Naive B cell (primary cell): ENCODE results near the gene PDZD8. TPM values are rescaled to one million over a fixed set of nuclear protein-coding genes. Genes with fewer than 3 reads are reported as not detected.
"Not testable (repeated sequence)": the region's sequence is repeated elsewhere in the genome, so short reads cannot be mapped to it uniquely, and the experiment has no call there.

Experiments used
- ATAC-seq, 2 donors: fragments of 150-1000 bp; cut with Tn5 transposase; 2 replicates each; pipeline ENCODE4 v1.10.0; 2021; ENCODE audit warnings: low read depth in 2 of 2, mild to moderate bottlenecking in 2 of 2, moderate library complexity in 2 of 2
- DNase-seq: peaks from one replicate; pipeline ENCODE4 v3.0.0; 2022
- H3K27ac Mint-ChIP-seq, 6 donors: one replicate each; pipeline ENCODE4 v1.8.0; 2020 to 2022; ENCODE audit warnings: mild to moderate bottlenecking in 6 of 6, mixed read lengths in 6 of 6, moderate library complexity in 5 of 6, inconsistent platforms in 2 of 6
- H3K27me3 Mint-ChIP-seq, 3 donors: one replicate each; pipeline ENCODE4 v1.8.0; 2021 to 2022; ENCODE audit warnings: mixed read lengths in 3 of 3, mild to moderate bottlenecking in 1 of 3
- H3K36me3 Mint-ChIP-seq, 2 donors: one replicate each; pipeline ENCODE4 v1.8.0; 2020 to 2022; ENCODE audit warnings: mixed read lengths in 2 of 2, inconsistent platforms in 1 of 2, mild to moderate bottlenecking in 1 of 2
- H3K4me1 Mint-ChIP-seq, 3 donors: one replicate each; pipeline ENCODE4 v1.8.0; 2020 to 2022; ENCODE audit warnings: mixed read lengths in 3 of 3, inconsistent platforms in 1 of 3, mild to moderate bottlenecking in 1 of 3, moderate library complexity in 1 of 3
- H3K4me3 Mint-ChIP-seq, 8 donors: one replicate each; pipeline ENCODE4 v1.8.0; 2020 to 2022; ENCODE audit warnings: mild to moderate bottlenecking in 8 of 8, mixed read lengths in 8 of 8, moderate library complexity in 8 of 8, inconsistent platforms in 2 of 8
- H3K9me3 Mint-ChIP-seq, 7 donors: one replicate each; pipeline ENCODE4 v1.8.0; 2020 to 2022; ENCODE audit warnings: mixed read lengths in 7 of 7, mild to moderate bottlenecking in 5 of 7, inconsistent platforms in 2 of 7, moderate library complexity in 1 of 7
- polyA plus RNA-seq, 6 donors: library from polyadenylated mRNA; unstranded; fragments of 300-500 nt; fragmentation: Illumina TruSeq; gene quantifications; one replicate each; pipeline ENCODE4 v1.2.3, GENCODE V29; 2021; ENCODE audit warnings: low read depth in 6 of 6

The PDZD8 gene
- polyA plus RNA-seq, 6 donors from 2014 or later = 2.0 to 12.0 (median 6.5) TPM

- Mint-ChIP-seq H3K36me3 (peaks cover 9 to 22% of the 10 kb centered on the region in 2 donors), H3K4me3 (no peak overlapping the region), H3K27me3 (no peaks in the 10 kb centered on the region), H3K9me3 (peaks cover 0 to 7% (median 2%) of the 10 kb centered on the region in 7 donors), H3K27ac (no peak overlapping the region), H3K4me1 (peaks cover 2 to 14% (median 3%) of the 10 kb centered on the region in 3 donors)
- ATAC-seq (no peak), DNase-seq (no peak)
Measured at GRCh38 chr10:117294735-117295134, 80.5 kb downstream of the PDZD8 start.

DNA sequence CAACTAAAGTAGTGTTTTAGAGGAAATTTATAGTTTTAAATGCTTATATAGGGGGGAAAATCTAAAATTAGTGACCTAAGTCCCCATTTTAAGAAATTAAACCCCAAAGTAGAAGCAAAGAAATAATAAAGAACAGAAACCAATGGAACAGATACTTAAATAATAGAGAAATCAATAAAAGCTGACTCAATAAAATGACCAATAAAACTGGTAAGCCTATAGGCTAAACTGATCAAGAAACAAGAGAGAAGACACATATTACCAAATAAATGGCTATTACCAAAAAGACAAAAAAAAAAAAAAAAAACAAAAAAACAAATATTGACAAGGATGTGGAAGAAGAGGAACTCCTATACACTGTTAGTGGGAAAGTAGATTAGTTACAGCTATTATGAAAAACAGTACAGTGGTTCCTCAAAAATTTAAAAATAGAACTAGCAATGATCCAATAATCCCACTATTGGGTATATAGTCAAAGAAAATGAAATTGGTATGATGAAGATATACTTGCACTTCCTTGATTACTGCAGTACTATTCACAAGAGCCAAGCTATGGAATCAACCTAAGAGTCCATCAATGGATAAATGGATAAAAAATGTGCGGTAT, 81.1 kb downstream of the PDZD8 start:
- no peak for ATAC-seq
- Mint-ChIP-seq H3K4me1 (peaks cover 2 to 14% (median 3%) of the 10 kb centered on the region in 3 donors), H3K4me3 (no peak overlapping the region), H3K27me3 (no peaks in the 10 kb centered on the region), H3K9me3 (peaks cover 0 to under 1% (median 0%) of the 10 kb centered on the region in 7 donors), H3K27ac (no peak overlapping the region), H3K36me3 (peaks cover 8 to 22% of the 10 kb centered on the region in 2 donors)
- no peak for DNase-seq

DNA sequence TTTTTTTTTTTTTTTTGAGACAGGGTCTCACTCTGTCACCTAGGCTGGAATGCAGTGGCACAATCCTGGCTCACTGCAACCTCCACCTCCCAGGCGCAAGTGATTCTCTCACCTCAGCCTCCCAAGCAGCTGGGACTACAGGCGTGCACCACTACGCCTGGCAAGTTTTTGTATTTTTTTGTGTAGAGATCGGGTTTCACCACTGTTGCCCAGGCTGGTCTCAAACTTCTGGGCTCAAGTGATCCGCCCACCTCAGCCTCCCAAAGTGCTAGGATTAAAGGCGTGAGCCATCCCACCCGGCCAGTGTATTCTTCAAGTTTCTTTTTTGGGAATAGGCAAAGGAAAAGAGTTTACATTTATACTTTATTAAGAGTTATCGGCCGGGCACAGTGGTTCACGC, 84.4 kb downstream of the PDZD8 start:
- DNase-seq, H3K9me3 Mint-ChIP-seq, ATAC-seq, H3K27me3 Mint-ChIP-seq, H3K4me3 Mint-ChIP-seq, H3K27ac Mint-ChIP-seq: not testable (repeated sequence)
- Mint-ChIP-seq H3K4me1 (peaks cover 0 to 14% (median 2%) of the 10 kb centered on the region in 3 donors), H3K36me3 (peaks cover 7 to 17% of the 10 kb centered on the region in 2 donors)

GRCh38 chr10:117284716-117285494, 90.3 kb downstream of the PDZD8 start:
- Mint-ChIP-seq H3K9me3 (no peaks in the 10 kb centered on the region), H3K27ac (no peak overlapping the region), H3K27me3 (no peaks in the 10 kb centered on the region), H3K4me3 (no peak overlapping the region), H3K36me3 (peaks cover 15 to 20% of the 10 kb centered on the region in 2 donors), H3K4me1 (no peaks in the 10 kb centered on the region)
- ATAC-seq (no peak), DNase-seq (no peak)

GRCh38 chr10:117277675-117278074, 97.6 kb downstream of the PDZD8 start:
- Mint-ChIP-seq H3K27ac (no peak overlapping the region), H3K9me3 (no peaks in the 10 kb centered on the region), H3K27me3 (no peaks in the 10 kb centered on the region), H3K36me3 (peaks cover 0 to 3% of the 10 kb centered on the region in 2 donors), H3K4me1 (no peaks in the 10 kb centered on the region), H3K4me3 (no peak overlapping the region)
- DNase-seq (no peak), ATAC-seq (no peak)

DNA sequence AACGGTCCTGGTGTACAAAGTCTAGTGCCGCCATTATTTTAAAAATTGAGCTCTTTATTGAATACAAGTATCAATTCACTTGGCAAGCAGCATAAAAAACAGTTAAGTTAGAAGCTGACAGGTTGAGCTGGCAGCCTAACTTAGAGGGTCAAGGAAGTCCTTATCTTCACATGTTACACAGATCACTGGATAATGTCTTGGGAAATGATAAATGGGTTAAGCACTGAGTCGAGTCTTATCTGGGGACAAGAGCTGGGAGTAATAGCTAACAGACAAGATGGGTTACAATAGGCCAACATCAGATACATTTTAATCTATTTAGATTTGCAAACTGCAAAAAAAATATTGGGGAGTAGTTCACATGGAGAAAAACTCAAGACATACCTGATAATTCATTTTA, 100.1 kb downstream of the PDZD8 start:
- Mint-ChIP-seq H3K27ac (no peak overlapping the region), H3K4me1 (no peaks in the 10 kb centered on the region), H3K36me3 (no peaks in the 10 kb centered on the region)

DNA sequence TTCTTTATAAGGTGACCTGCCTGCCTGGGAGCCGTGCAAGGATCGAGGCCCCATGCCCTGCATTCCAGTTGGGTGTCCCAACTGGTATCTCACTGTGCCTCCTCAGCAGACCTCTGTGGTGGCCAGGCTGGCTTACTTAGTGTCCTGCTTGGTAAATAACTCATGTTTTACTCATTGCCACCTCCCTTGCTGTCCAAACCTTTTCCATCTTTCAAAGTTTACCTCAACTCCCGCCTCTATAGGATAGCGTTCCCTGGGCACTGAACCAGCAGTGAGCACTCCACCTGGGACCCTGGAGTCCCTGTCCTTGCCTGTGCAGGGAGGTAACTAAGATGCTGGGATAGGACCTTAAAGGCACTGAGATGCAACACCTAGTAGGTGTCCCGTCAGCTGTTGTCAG, 100.7 kb downstream of the PDZD8 start:
- no peak overlapping the region for H3K27ac Mint-ChIP-seq
- no peaks in the 10 kb centered on the region for H3K27me3 Mint-ChIP-seq
- H3K9me3 Mint-ChIP-seq = no peaks in the 10 kb centered on the region
- no peak for ATAC-seq
- no peaks in the 10 kb centered on the region for H3K4me1 Mint-ChIP-seq
- H3K36me3 Mint-ChIP-seq = no peaks in the 10 kb centered on the region
- H3K4me3 Mint-ChIP-seq = no peak overlapping the region
- no peak for DNase-seq

More for the DNA sequence above, 100.1 kb downstream of the PDZD8 start:
- H3K9me3 Mint-ChIP-seq = no peaks in the 10 kb centered on the region
- DNase-seq (no peak), ATAC-seq (no peak)
- H3K4me3 Mint-ChIP-seq = no peak overlapping the region
- no peaks in the 10 kb centered on the region for H3K27me3 Mint-ChIP-seq

GRCh38 chr10:117273980-117274379, 101.3 kb downstream of the PDZD8 start:
- Mint-ChIP-seq H3K27ac (no peak overlapping the region), H3K4me1 (no peaks in the 10 kb centered on the region), H3K36me3 (no peaks in the 10 kb centered on the region), H3K4me3 (no peak overlapping the region), H3K9me3 (peaks cover 0 to 1% (median 0%) of the 10 kb centered on the region in 7 donors), H3K27me3 (no peaks in the 10 kb centered on the region)
- no peak for DNase-seq
- ATAC-seq = no peak

GRCh38 chr10:117272195-117273076, 102.8 kb downstream of the PDZD8 start:
- ATAC-seq (no peak), DNase-seq (no peak)
- Mint-ChIP-seq H3K4me1 (no peaks in the 10 kb centered on the region), H3K27ac (no peak overlapping the region), H3K27me3 (no peaks in the 10 kb centered on the region), H3K36me3 (no peaks in the 10 kb centered on the region), H3K4me3 (no peak overlapping the region), H3K9me3 (peaks cover 0 to 3% (median 0%) of the 10 kb centered on the region in 7 donors)

DNA sequence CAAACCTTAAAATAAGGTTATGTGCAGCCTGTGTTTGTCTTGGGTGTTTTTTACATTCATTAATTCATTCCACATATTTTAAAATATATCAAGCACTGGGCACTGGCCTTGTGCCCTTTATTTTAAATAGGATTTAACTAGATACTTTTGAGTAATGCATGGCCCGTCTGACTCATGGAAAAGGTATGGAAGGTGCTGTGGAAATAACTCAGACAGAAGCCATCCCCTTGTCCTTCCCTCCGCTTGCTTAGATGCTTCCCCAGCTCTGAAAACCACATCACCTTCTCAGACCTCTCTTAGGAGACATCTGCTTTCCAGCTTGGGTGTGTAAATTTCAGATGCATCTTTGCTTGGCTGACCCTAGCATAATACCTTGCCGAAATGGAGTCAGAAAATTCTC, 103.8 kb downstream of the PDZD8 start:
- H3K4me3 Mint-ChIP-seq = no peak overlapping the region
- DNase-seq (no peak), ATAC-seq (no peak)
- peaks cover 0 to 3% (median 0%) of the 10 kb centered on the region in 7 donors for H3K9me3 Mint-ChIP-seq
- no peaks in the 10 kb centered on the region for H3K36me3 Mint-ChIP-seq
- H3K27ac Mint-ChIP-seq = no peak overlapping the region
- H3K4me1 Mint-ChIP-seq = no peaks in the 10 kb centered on the region
- no peaks in the 10 kb centered on the region for H3K27me3 Mint-ChIP-seq

DNA sequence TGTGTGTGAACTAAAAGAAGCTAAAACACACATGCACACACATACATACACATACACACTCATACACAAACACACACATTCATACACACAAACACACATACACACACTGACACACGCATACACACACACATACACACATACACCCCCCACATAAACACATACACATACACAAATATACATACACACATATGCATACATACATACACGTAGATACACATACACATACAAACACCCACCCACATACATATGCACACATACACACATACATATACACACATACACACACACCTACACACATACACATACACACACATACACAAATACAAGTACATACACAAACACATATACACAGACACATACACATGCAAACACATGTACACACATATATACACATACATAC, 106.3 kb downstream of the PDZD8 start:
- peaks cover 0 to 3% (median 0%) of the 10 kb centered on the region in 7 donors for H3K9me3 Mint-ChIP-seq

DNA sequence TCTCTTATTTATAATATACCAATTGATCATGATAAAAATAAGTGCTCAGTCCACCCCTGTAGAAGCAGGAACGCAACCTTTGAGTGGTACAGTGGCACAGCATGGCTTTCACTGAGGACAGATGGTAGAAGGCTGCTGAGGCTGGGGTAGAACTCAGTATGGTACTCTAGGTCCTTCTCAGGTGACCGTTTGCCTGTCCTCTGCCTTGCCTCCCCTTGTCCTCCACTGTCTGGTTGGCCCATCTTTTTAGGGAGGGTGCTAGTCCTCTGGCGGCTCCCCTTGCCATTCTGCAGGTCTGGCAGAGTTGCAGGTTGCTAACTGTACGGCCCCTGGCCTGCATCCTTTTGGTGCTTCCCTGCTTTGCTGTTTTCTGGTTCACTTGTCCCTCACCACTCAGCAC, 107.0 kb downstream of the PDZD8 start:
- H3K36me3 Mint-ChIP-seq = no peaks in the 10 kb centered on the region
- H3K4me3 Mint-ChIP-seq = no peak overlapping the region
- H3K9me3 Mint-ChIP-seq = peaks cover 0 to 3% (median 0%) of the 10 kb centered on the region in 7 donors
- no peaks in the 10 kb centered on the region for H3K27me3 Mint-ChIP-seq
- DNase-seq (no peak), ATAC-seq (no peak)
- no peaks in the 10 kb centered on the region for H3K4me1 Mint-ChIP-seq
- no peak overlapping the region for H3K27ac Mint-ChIP-seq

More for the DNA sequence above, 106.3 kb downstream of the PDZD8 start:
- no peaks in the 10 kb centered on the region for H3K4me1 Mint-ChIP-seq
- H3K4me3 Mint-ChIP-seq = no peak overlapping the region
- H3K27ac Mint-ChIP-seq = peak overlapping the region in 1 of 6 donors; percentile 11
- DNase-seq (no peak), ATAC-seq (no peak)
- H3K27me3 Mint-ChIP-seq = no peaks in the 10 kb centered on the region
- H3K36me3 Mint-ChIP-seq = no peaks in the 10 kb centered on the region

GRCh38 chr10:117266812-117267211, 108.4 kb downstream of the PDZD8 start:
- Mint-ChIP-seq H3K9me3 (peaks cover 0 to 3% (median 0%) of the 10 kb centered on the region in 7 donors), H3K27me3 (peaks cover 0 to 14% (median 4%) of the 10 kb centered on the region in 3 donors), H3K4me3 (no peak overlapping the region), H3K36me3 (no peaks in the 10 kb centered on the region), H3K27ac (no peak overlapping the region), H3K4me1 (no peaks in the 10 kb centered on the region)
- no peak for ATAC-seq
- no peak for DNase-seq
